ENCODE data around the gene SETD3.

SETD3 gene

GRCh38 chr14:99516871-99517642 lies 36.4 kb upstream of the SETD3 start:
- DNase-seq, result no peak

DNA sequence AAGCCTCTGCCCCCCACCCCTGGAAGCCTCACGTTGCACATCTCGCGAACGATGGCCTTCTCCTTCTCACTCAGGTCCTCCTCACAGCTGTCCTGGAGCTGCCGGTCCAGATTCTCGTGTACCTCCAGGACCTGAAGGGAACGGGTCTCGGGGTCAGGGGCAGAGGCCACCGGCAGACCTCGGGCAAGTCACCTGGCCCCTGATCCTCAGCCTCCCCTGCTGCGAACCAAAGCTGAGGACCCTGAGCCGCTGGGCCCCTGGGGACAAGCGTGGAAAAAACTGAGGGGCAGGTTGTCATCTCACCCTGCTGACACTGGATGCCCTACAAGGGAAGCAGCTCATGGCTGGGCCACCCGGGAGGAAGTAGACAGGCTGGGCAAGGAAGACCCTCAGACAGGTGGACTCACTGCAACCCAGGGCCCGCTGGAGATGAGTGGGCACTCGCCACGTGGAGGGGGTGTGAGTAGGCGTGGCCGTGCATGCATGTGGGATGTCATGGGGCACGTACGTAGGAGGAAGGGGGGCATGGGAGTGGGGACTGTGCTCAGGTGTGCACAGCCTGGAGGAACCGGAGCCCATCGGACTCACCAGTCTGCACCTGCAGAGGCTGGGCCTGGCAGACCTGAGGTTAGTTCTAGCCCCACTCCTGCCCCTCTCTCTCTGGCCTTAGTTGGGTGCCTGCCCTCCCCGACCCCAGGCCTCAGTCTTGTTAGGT lies 35.7 kb upstream of the SETD3 start:
- DNase-seq, result no peak

DNA sequence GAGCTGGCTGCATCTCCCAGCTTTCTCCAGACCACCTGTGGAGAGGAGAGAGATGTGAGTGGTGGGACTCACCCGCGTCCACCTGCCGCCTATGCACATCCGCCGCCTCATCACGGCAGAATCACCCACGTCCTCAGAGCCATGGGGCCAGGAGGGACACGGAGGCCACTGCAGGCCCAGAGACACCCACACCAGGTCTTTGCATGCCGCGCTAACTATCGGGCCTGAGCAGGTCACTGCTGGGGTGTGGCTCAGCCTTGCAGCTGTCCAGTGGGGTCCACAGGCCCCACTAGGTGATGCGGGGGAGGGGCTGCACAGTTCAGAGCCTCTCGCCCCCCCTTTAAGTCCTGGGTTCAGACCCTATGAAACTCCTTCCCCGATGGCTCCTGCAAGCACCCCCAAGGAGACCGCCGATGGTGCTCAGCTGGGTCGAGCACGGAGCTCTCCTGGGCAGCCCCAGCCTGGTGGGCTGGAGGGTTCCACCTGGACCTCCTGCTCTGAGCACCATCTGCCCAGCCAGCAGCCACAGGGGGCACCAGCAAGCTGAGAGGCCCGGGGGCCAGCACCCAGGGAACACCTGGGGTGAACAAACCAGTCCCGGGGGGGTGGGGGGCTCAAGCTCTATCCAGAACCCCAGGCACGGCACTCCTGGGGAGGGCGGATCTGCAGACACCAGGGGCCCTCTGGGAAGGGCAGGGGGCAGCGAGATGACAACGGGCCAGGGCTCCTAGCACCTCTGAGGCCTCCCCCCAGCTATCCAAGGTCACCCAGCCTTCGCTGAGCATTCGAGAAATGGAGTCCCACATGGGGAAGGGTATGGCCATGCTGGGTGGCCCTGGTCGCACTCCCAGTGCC lies 34.9 kb upstream of the SETD3 start:
- DNase-seq, result no peak

- DNase-seq, result no peak
Measured at GRCh38 chr14:99514552-99515300, 34.1 kb upstream of the SETD3 start.

DNA sequence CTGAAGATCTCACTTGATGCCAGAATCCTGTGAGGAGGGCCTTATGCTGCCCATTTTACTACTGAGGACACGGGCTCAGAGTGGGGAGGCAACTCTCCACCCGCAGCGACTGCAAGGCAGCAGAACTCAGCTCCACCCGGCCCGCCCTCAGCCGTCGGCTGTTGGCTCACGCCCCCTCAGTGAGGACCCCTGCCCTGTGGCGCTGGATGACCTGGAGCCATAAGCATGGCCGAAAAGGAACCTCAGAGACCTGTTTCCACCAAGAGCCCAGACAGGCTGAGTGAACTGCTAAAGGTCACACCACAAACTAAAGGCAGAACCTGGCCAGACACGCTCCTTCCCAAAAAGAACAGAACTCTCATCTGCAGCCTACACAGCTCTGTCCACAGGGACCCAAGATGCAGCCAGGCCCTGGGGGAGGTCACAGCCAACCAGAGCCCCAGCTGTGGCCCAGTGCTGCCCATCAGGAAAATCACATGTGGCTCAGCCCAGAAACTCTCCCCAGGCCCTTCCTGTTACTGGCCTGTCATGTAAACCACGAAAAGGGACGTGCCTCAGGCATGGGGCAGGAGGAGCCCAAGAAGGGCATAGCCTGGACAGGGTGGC lies 33.4 kb upstream of the SETD3 start:
- no peak for DNase-seq

GRCh38 chr14:99513183-99513694 lies 32.6 kb upstream of the SETD3 start:
- no peak for DNase-seq

DNA sequence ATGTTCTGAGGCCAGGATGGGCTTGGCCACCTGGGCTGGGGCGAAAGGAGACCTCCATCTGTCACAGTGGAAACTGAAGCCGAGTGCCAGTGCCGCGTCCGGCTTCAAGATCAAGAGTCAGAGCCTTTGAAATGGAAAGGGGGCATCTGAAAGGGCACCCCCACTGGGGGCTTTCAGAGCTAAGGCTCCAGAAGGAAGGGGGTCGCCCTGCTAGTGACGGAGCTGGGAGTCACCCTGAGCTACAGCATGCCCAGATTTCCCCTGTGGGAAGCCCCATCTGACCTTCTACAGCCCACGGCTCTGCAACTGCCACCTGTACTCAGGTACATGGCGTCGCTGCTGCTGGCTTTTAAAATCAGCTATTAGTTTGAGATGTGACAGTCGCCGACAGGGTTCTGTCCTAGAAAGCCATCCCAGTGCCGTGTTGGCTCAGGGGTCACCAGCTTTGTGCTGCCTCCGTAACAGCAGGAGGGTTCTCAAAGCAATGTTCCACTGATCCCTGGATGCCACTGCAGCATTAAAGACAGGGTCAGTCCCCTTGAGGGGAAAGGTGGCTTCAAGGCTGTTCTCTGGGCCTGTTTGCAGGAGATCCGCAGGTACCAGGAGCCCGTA lies 32.0 kb upstream of the SETD3 start:
- no peak for DNase-seq

DNA sequence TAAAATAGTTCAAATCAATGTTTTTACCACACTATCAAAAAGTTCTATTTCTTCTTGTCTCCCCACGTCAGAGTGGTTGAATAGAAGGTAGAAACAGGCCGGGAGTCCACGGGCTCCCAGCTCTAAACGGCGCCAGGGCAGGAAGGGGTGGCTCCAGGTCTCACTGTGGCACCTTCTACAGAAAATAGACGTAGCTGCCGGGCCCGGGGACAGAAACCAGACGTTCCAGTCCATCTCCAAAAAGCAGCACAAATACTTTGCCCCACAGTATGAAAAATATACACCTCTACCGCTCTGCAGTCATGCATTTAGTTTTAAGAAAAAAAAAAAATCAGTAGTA lies 31.4 kb upstream of the SETD3 start:
- DNase-seq, result no peak

- DNase-seq, result no peak
Measured at GRCh38 chr14:99511421-99512109, 30.9 kb upstream of the SETD3 start.

DNA sequence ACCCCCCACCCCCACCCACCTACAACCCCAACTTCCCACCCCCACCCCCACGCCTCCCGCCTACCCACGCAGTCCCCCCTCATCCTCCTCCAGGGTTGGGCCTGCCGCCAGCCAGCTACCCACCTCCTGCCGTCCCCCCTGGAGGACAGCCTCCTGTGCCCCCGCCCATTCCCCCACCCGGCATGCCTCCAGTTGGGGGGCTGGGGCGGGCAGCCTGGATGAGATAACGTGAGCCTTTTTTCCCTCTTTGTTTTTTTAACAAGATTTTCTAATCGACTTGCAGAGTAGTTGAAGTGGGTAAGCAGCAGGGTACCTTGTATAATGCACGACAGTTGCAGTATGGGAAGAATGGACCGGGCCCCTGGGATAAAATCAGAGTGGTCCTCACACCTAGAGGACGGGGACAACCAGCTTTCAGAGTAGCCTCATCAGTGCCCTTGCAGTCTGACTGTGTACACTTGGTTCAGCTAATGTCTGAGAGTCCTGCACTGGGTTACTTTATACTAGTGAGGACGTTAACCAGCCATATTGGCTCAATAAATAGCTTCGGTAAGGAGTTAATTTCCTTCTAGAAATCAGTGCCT lies 30.0 kb upstream of the SETD3 start:
- no peak for DNase-seq

DNA sequence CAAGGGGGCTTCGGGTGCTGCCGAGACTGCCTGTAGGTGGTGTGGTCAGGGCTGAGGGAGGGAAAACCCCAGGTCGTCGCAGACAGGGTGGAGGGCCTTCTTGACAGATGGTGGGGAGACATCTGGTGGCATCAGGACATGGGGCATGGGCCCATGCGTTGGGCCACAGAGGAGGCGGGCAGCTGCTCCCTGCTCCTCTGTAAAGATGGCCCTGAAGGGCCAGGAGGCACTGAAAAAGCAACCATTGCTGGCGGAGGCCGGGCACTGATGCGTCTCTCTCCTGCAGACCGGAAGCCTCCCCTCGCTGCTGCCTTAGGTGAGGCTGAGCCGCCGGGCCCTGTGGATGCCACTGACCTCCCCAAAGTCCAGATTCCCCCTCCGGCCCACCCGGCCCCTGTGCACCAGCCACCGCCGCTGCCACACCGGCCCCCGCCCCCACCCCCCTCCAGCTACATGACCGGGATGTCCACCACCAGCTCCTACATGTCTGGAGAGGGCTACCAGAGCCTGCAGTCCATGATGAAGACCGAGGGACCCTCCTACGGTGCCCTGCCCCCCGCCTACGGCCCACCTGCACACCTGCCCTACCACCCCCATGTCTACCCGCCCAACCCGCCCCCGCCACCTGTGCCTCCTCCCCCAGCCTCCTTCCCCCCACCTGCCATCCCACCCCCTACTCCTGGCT lies 29.4 kb upstream of the SETD3 start:
- DNase-seq, result no peak

DNA sequence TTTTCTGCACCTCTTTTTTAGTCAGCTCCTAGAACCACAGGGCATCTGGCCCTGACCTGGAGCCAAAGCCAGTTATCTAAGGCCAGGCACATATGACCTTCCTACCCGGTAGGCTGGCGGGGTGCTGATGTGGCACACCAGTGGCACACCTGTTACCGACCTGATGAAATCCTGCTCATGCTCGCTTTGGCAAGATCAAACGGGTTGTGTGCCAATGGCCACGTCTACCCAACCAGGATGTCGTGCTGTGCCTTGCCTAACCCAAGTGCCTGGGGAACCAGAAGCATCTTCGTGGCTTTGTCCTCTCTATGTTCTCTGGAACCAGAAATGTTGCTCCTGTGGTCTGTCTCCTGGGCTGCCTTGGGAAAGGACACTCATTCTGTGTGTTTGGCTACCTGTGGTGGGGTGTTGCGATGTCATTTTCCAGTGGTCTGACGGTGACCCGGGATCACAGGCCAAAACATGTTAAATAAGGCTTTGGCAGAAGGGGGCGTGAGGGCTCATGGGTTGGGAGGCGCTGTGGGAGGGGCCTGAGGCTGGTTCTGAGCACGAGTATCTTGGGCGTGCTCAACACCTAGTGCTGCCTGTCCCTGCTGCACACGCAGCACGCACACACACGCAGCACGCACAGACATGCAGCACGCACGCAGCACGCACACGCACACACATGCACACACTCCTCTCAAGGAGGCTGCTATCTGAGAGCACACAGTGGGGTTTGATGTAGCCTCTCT lies 28.4 kb upstream of the SETD3 start:
- DNase-seq, result no peak

- no peak for DNase-seq
Measured at GRCh38 chr14:99507860-99508640, 27.4 kb upstream of the SETD3 start.

DNA sequence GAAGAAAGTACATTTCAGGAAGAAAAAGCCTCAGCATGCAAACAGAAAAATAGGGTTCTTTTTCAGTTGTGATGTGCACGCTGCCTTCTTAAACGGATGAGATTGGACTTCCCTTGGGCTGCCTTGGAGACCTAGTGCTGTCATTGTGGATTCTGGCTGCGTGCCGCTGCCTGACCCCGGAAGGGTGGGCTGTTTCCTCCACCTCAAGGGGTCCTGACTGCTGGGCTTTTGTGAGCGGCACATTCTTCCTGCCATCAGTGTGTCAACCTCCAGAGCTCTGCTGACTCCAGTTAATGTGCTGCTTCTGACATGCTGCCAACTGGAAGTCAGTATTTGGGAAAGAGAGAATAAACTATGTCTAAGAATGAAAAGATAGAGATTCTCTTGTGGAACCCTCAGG lies 25.6 kb upstream of the SETD3 start:
- no peak for DNase-seq

- no peak for DNase-seq
Measured at GRCh38 chr14:99505089-99505488, 24.4 kb upstream of the SETD3 start.

GRCh38 chr14:99503848-99504453 lies 23.3 kb upstream of the SETD3 start:
- no peak for DNase-seq

- no peak for DNase-seq
Measured at GRCh38 chr14:99502989-99503421, 22.3 kb upstream of the SETD3 start.

- no peak for DNase-seq
Measured at GRCh38 chr14:99497894-99498293, 17.2 kb upstream of the SETD3 start.
